ENCODE measurements around the gene SRA1.

Gene SRA1

GRCh38 chr5:140573683-140574082 lies 16.4 kb upstream of the SRA1 start:
- TF ChIP-seq TAF1 (IDR thresholded peaks at IDR 0.05; ENCODE audit: low read depth, low read length) (no peak), SPI1 (IDR thresholded peaks at IDR 0.05; ENCODE audit: low read depth, low read length) (no peak), POU2F2 (IDR thresholded peaks at IDR 0.05; ENCODE audit: low read depth, low read length) (no peak), PAX5 (IDR thresholded peaks at IDR 0.05; ENCODE audit: insufficient read depth, low read length, severe bottlenecking) (no peak), POLR2A (IDR thresholded peaks at IDR 0.05; ENCODE audit: low read depth, low read length) (no peak)
- FAIRE-seq: no peak
- DNase-seq (ENCODE audit: insufficient read length, low spot score): no peak

- FAIRE-seq: no peak
- TF ChIP-seq TAF1 (IDR thresholded peaks at IDR 0.05; ENCODE audit: low read depth, low read length) (no peak), SPI1 (IDR thresholded peaks at IDR 0.05; ENCODE audit: low read depth, low read length) (no peak), POLR2A (IDR thresholded peaks at IDR 0.05; ENCODE audit: low read depth, low read length) (no peak), POU2F2 (IDR thresholded peaks at IDR 0.05; ENCODE audit: low read depth, low read length) (no peak), PAX5 (IDR thresholded peaks at IDR 0.05; ENCODE audit: insufficient read depth, low read length, severe bottlenecking) (no peak), POLR2AphosphoS5 (IDR thresholded peaks at IDR 0.05; ENCODE audit: low read depth, low read length) (no peak)
- DNase-seq (ENCODE audit: insufficient read length, low spot score): no peak
These were observed 13.8 kb upstream of the SRA1 start for GRCh38 chr5:140571105-140571504.

GRCh38 chr5:140570488-140570887 lies 13.2 kb upstream of the SRA1 start:
- DNase-seq (ENCODE audit: insufficient read length, low spot score) (no peak), FAIRE-seq (peak; percentile 67)
- TF ChIP-seq SPI1 (IDR thresholded peaks at IDR 0.05; ENCODE audit: low read depth, low read length) (no peak), TAF1 (IDR thresholded peaks at IDR 0.05; ENCODE audit: low read depth, low read length) (no peak)

GRCh38 chr5:140570058-140570457 lies 12.8 kb upstream of the SRA1 start:
- FAIRE-seq (peak; percentile 13), DNase-seq (ENCODE audit: insufficient read length, low spot score) (no peak)
- TF ChIP-seq TAF1 (IDR thresholded peaks at IDR 0.05; ENCODE audit: low read depth, low read length) (no peak), POLR2AphosphoS5 (IDR thresholded peaks at IDR 0.05; ENCODE audit: low read depth, low read length) (no peak), PAX5 (IDR thresholded peaks at IDR 0.05; ENCODE audit: insufficient read depth, low read length, severe bottlenecking) (no peak), POU2F2 (IDR thresholded peaks at IDR 0.05; ENCODE audit: low read depth, low read length) (no peak), SPI1 (IDR thresholded peaks at IDR 0.05; ENCODE audit: low read depth, low read length) (no peak), POLR2A (IDR thresholded peaks at IDR 0.05; ENCODE audit: low read depth, low read length) (no peak)

- FAIRE-seq: no peak
- TF ChIP-seq POU2F2 (IDR thresholded peaks at IDR 0.05; ENCODE audit: low read depth, low read length) (no peak), POLR2A (IDR thresholded peaks at IDR 0.05; ENCODE audit: low read depth, low read length) (no peak), TAF1 (IDR thresholded peaks at IDR 0.05; ENCODE audit: low read depth, low read length) (0 out of 2 replicates have a peak, but pooled peaks have one; percentile 21), POLR2AphosphoS5 (IDR thresholded peaks at IDR 0.05; ENCODE audit: low read depth, low read length) (no peak), PAX5 (IDR thresholded peaks at IDR 0.05; ENCODE audit: insufficient read depth, low read length, severe bottlenecking) (no peak), SPI1 (IDR thresholded peaks at IDR 0.05; ENCODE audit: low read depth, low read length) (peak; percentile 49)
- no peak for DNase-seq (ENCODE audit: insufficient read length, low spot score)
These were observed 11.9 kb upstream of the SRA1 start for GRCh38 chr5:140569197-140569596.

- peak; percentile 20 for FAIRE-seq
- TF ChIP-seq POLR2A (IDR thresholded peaks at IDR 0.05; ENCODE audit: low read depth, low read length) (no peak; the same call in 1 of the 2 replicates), PAX5 (IDR thresholded peaks at IDR 0.05; ENCODE audit: insufficient read depth, low read length, severe bottlenecking) (no peak), TAF1 (IDR thresholded peaks at IDR 0.05; ENCODE audit: low read depth, low read length) (no peak), POU2F2 (IDR thresholded peaks at IDR 0.05; ENCODE audit: low read depth, low read length) (no peak)
- DNase-seq (ENCODE audit: insufficient read length, low spot score): no peak
These were observed 11.3 kb upstream of the SRA1 start for GRCh38 chr5:140568443-140569063.

GRCh38 chr5:140567871-140568270 lies 10.6 kb upstream of the SRA1 start:
- no peak for DNase-seq (ENCODE audit: insufficient read length, low spot score)
- TF ChIP-seq POLR2AphosphoS5 (IDR thresholded peaks at IDR 0.05; ENCODE audit: low read depth, low read length) (no peak), SPI1 (IDR thresholded peaks at IDR 0.05; ENCODE audit: low read depth, low read length) (no peak), POLR2A (IDR thresholded peaks at IDR 0.05; ENCODE audit: low read depth, low read length) (no peak), POU2F2 (IDR thresholded peaks at IDR 0.05; ENCODE audit: low read depth, low read length) (no peak), PAX5 (IDR thresholded peaks at IDR 0.05; ENCODE audit: insufficient read depth, low read length, severe bottlenecking) (no peak), TAF1 (IDR thresholded peaks at IDR 0.05; ENCODE audit: low read depth, low read length) (no peak)
- no peak for FAIRE-seq

GRCh38 chr5:140567136-140567818 lies 10.0 kb upstream of the SRA1 start:
- TF ChIP-seq POLR2AphosphoS5 (IDR thresholded peaks at IDR 0.05; ENCODE audit: low read depth, low read length): no peak
- TF ChIP-seq POLR2A (IDR thresholded peaks at IDR 0.05; ENCODE audit: low read depth, low read length): no peak
- FAIRE-seq (no peak), DNase-seq (ENCODE audit: insufficient read length, low spot score) (no peak)

GRCh38 chr5:140566665-140567064 lies 9.4 kb upstream of the SRA1 start:
- no peak for DNase-seq (ENCODE audit: insufficient read length, low spot score)
- TF ChIP-seq PAX5 (IDR thresholded peaks at IDR 0.05; ENCODE audit: insufficient read depth, low read length, severe bottlenecking): no peak
- TF ChIP-seq POU2F2 (IDR thresholded peaks at IDR 0.05; ENCODE audit: low read depth, low read length): no peak
- no peak for TF ChIP-seq POLR2A (IDR thresholded peaks at IDR 0.05; ENCODE audit: low read depth, low read length)
- no peak for TF ChIP-seq SPI1 (IDR thresholded peaks at IDR 0.05; ENCODE audit: low read depth, low read length)
- TF ChIP-seq POLR2AphosphoS5 (IDR thresholded peaks at IDR 0.05; ENCODE audit: low read depth, low read length): no peak
- FAIRE-seq: no peak

- no peak for DNase-seq (ENCODE audit: insufficient read length, low spot score)
- no peak for TF ChIP-seq PAX5 (IDR thresholded peaks at IDR 0.05; ENCODE audit: insufficient read depth, low read length, severe bottlenecking)
- no peak for TF ChIP-seq POLR2A (IDR thresholded peaks at IDR 0.05; ENCODE audit: low read depth, low read length)
- no peak for TF ChIP-seq POU2F2 (IDR thresholded peaks at IDR 0.05; ENCODE audit: low read depth, low read length)
- no peak for TF ChIP-seq SPI1 (IDR thresholded peaks at IDR 0.05; ENCODE audit: low read depth, low read length)
- no peak for TF ChIP-seq POLR2AphosphoS5 (IDR thresholded peaks at IDR 0.05; ENCODE audit: low read depth, low read length)
- TF ChIP-seq TAF1 (IDR thresholded peaks at IDR 0.05; ENCODE audit: low read depth, low read length): no peak
- no peak for FAIRE-seq
These were observed 8.5 kb upstream of the SRA1 start for GRCh38 chr5:140565780-140566095.

All from GM12891 (cell line).